Neural cell (in vitro differentiated cells): ENCODE data around the gene CFAP100. TPM values are rescaled to one million over a fixed set of nuclear protein-coding genes. Genes with fewer than 3 reads are reported as not detected.

Experiments
- H2AFZ ChIP-seq: fragments of 200-600, 300-800 bp; sonication (generic), shearing (Covaris generic); 2 replicates; pipeline ENCODE4 v1.6.0; 2014; ENCODE audit warnings: low read depth, mild to moderate bottlenecking, antibody characterized with exemption, low read length, moderate library complexity
- H3F3A ChIP-seq: fragments of 200-600 bp; shearing (Covaris generic); 2 replicates; pipeline ENCODE4 v1.6.1; 2016; ENCODE audit warnings: mild to moderate bottlenecking, moderate library complexity, mixed read lengths, antibody characterized with exemption, low read length; ENCODE audit not compliant: insufficient read depth, poor library complexity, severe bottlenecking
- H3K27ac ChIP-seq: fragments of 200-600, 300-800 bp; sonication (generic), shearing (Covaris generic); 2 replicates; pipeline ENCODE4 v1.5.1; 2014; ENCODE audit warnings: mild to moderate bottlenecking, low read length, moderate library complexity
- H3K27me3 ChIP-seq: fragments of 300-800, 200-600 bp; sonication (generic), shearing (Covaris generic); 2 replicates; pipeline ENCODE4 v1.6.0; 2014; ENCODE audit warnings: mild to moderate bottlenecking, low read depth, low read length, moderate library complexity; ENCODE audit not compliant: insufficient read depth
- H3K36me3 ChIP-seq: fragments of 300-800, 200-600 bp; sonication (generic), shearing (Covaris generic); 2 replicates; pipeline ENCODE4 v1.5.1; 2014; ENCODE audit warnings: mild to moderate bottlenecking, antibody characterized with exemption, low read length, moderate library complexity; ENCODE audit not compliant: insufficient read depth
- H3K4me2 ChIP-seq: fragments of 300-800, 200-600 bp; sonication (generic), shearing (Covaris generic); 2 replicates; pipeline ENCODE4 v1.6.0; 2014; ENCODE audit warnings: mild to moderate bottlenecking, low read length
- H3K4me3 ChIP-seq: fragments of 300-800, 200-600 bp; sonication (generic), shearing (Covaris generic); 2 replicates; pipeline ENCODE4 v1.5.1; 2014; ENCODE audit warnings: mild to moderate bottlenecking, low read length, moderate library complexity
- H3K79me2 ChIP-seq: fragments of 200-600 bp; shearing (Covaris generic); replicated peaks from 2 replicates; pipeline ENCODE4 v1.6.0; 2014; ENCODE audit warnings: mild to moderate bottlenecking, low read length, moderate library complexity; ENCODE audit not compliant: insufficient read depth
- H3K9ac ChIP-seq: fragments of 300-800, 200-600 bp; sonication (generic), shearing (Covaris generic); 2 replicates; pipeline ENCODE4 v1.6.1; 2016; ENCODE audit warnings: mild to moderate bottlenecking, low read length, mixed read lengths
- H3K9me2 ChIP-seq: fragments of 200-600 bp; shearing (Covaris generic); 2 replicates; pipeline ENCODE4 v1.6.1; 2016; ENCODE audit warnings: mild to moderate bottlenecking, low read length, mixed read lengths; ENCODE audit not compliant: insufficient read depth
- H3K9me3 ChIP-seq: fragments of 200-600, 300-800 bp; sonication (generic), shearing (Covaris generic); 2 replicates; pipeline ENCODE4 v1.6.1; 2016; ENCODE audit warnings: mild to moderate bottlenecking, mixed run types, low read length, moderate library complexity, mixed read lengths
- H4K20me1 ChIP-seq: fragments of 200-600 bp; shearing (Covaris generic); 2 replicates; pipeline ENCODE4 v1.6.1; 2016; ENCODE audit warnings: mild to moderate bottlenecking, mixed run types; ENCODE audit not compliant: insufficient read depth
- EP300 ChIP-seq: fragments of 450-650 bp; conservative IDR thresholded peaks from 2 replicates; pipeline ENCODE4 v1.6.1; 2014; ENCODE audit warnings: antibody characterized with exemption, mild to moderate bottlenecking, moderate library complexity; ENCODE audit not compliant: poor library complexity, severe bottlenecking
- EZH2 ChIP-seq: fragments of 200-600, 300-800 bp; shearing (Covaris generic), sonication (generic); IDR thresholded peaks from 2 replicates; pipeline ENCODE4 v1.6.1; 2014; ENCODE audit warnings: antibody characterized with exemption, low read length, borderline replicate concordance, mild to moderate bottlenecking; ENCODE audit not compliant: insufficient read depth, poor library complexity, severe bottlenecking
- MXI1 ChIP-seq: fragments of 450-650 bp; conservative IDR thresholded peaks from 2 replicates; pipeline ENCODE4 v1.6.1; 2014; ENCODE audit warnings: antibody characterized with exemption, mild to moderate bottlenecking; ENCODE audit not compliant: poor library complexity, severe bottlenecking
- POLR2AphosphoS5 ChIP-seq: IDR thresholded peaks from 2 replicates; pipeline ENCODE4 v1.6.1; 2012
- RAD21 ChIP-seq: fragments of 450-650 bp; conservative IDR thresholded peaks from 2 replicates; pipeline ENCODE4 v1.6.1; 2014; ENCODE audit warnings: antibody characterized with exemption, mild to moderate bottlenecking, moderate library complexity
- REST ChIP-seq: IDR thresholded peaks from 2 replicates; pipeline ENCODE4 v1.6.1; 2012; ENCODE audit warnings: borderline replicate concordance
- SMC3 ChIP-seq: fragments of 450-650 bp; conservative IDR thresholded peaks from 2 replicates; pipeline ENCODE4 v1.6.1; 2014; ENCODE audit warnings: antibody characterized with exemption, mild to moderate bottlenecking, moderate library complexity; ENCODE audit not compliant: poor library complexity
- TAF1 ChIP-seq: IDR thresholded peaks from 2 replicates; pipeline ENCODE4 v1.6.1; 2012; ENCODE audit warnings: low read depth
- polyA plus RNA-seq: library from polyadenylated mRNA; depleted of rRNA; stranded (reverse); fragments of >200 nt; gene quantifications from 2 replicates; pipeline ENCODE4 v1.2.3, GENCODE V29; 2014
- TF ChIP-seq, protein P1 (sequence below): fragments of 450-650 bp; IDR thresholded peaks from 2 replicates; pipeline ENCODE4 v1.5.1; 2014; ENCODE audit warnings: antibody characterized with exemption, mild to moderate bottlenecking, moderate library complexity; ENCODE audit not compliant: poor library complexity, severe bottlenecking

Gene CFAP100
- polyA plus RNA-seq, 1 donor from 2014 or later = not detected

- no peak overlapping the region for H2AFZ ChIP-seq
- no peaks in the 10 kb centered on the region for H3K79me2 ChIP-seq
- H3K36me3 ChIP-seq = no peaks in the 10 kb centered on the region
- H3K4me3 ChIP-seq = no peak overlapping the region
- H3K9ac ChIP-seq = no peak overlapping the region
- peaks cover 3% of the 10 kb centered on the region for H3K9me3 ChIP-seq
- no peaks in the 10 kb centered on the region for H3F3A ChIP-seq
- H3K27me3 ChIP-seq = no peaks in the 10 kb centered on the region
- H4K20me1 ChIP-seq = no peaks in the 10 kb centered on the region
- H3K9me2 ChIP-seq = no peaks in the 10 kb centered on the region
- no peak overlapping the region for H3K4me2 ChIP-seq
- no peak for TF ChIP-seq REST
- TF ChIP-seq, protein P1, sequence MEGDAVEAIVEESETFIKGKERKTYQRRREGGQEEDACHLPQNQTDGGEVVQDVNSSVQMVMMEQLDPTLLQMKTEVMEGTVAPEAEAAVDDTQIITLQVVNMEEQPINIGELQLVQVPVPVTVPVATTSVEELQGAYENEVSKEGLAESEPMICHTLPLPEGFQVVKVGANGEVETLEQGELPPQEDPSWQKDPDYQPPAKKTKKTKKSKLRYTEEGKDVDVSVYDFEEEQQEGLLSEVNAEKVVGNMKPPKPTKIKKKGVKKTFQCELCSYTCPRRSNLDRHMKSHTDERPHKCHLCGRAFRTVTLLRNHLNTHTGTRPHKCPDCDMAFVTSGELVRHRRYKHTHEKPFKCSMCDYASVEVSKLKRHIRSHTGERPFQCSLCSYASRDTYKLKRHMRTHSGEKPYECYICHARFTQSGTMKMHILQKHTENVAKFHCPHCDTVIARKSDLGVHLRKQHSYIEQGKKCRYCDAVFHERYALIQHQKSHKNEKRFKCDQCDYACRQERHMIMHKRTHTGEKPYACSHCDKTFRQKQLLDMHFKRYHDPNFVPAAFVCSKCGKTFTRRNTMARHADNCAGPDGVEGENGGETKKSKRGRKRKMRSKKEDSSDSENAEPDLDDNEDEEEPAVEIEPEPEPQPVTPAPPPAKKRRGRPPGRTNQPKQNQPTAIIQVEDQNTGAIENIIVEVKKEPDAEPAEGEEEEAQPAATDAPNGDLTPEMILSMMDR = no peak
- H3K27ac ChIP-seq = no peak overlapping the region
Measured at GRCh38 chr3:126433496-126434263, 39.0 kb downstream of the CFAP100 start.

- no peaks in the 10 kb centered on the region for H3K36me3 ChIP-seq
- H3K4me3 ChIP-seq = no peak overlapping the region
- H3K4me2 ChIP-seq = no peak overlapping the region
- no peak for TF ChIP-seq RAD21
- TF ChIP-seq POLR2AphosphoS5 = no peak
- no peak for TF ChIP-seq MXI1
- no peak for TF ChIP-seq SMC3
- TF ChIP-seq, protein P1 = no peak
- no peak for TF ChIP-seq TAF1
- TF ChIP-seq REST = no peak
- TF ChIP-seq EP300 = no peak
- TF ChIP-seq EZH2 = no peak
- H3K79me2 ChIP-seq = no peaks in the 10 kb centered on the region
- H4K20me1 ChIP-seq = no peaks in the 10 kb centered on the region
- no peaks in the 10 kb centered on the region for H3K27me3 ChIP-seq
- H3K9ac ChIP-seq = no peak overlapping the region
- no peaks in the 10 kb centered on the region for H3K9me2 ChIP-seq
- peaks cover 3% of the 10 kb centered on the region for H3K9me3 ChIP-seq
- no peaks in the 10 kb centered on the region for H3F3A ChIP-seq
- no peak overlapping the region for H2AFZ ChIP-seq
- no peak overlapping the region for H3K27ac ChIP-seq
Measured at GRCh38 chr3:126434264-126434590, 39.5 kb downstream of the CFAP100 start.
